ENCODE data around the gene PRDX2. TPM values are rescaled to one million over a fixed set of nuclear protein-coding genes. Genes with fewer than 3 reads are reported as not detected.

The PRDX2 gene
- polyA plus RNA-seq, 1 of the 3 experiments (the other 2 are of a cell fraction): 341 TPM

DNA sequence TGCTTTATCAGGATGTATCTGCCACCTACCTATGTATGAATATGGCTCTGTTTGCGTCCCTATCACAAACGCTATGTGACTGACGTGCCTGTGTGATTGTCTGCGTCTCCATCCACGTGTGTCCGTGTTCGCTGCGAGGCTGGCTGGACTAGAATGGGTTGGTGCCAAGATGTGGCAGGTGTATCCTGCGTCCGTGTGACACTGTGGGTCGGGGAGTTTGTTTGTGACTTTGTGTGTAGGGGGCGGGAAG is 19.5 kb downstream of the PRDX2 start (continued):
- TF ChIP-seq RCOR1 (IDR thresholded peaks at IDR 0.05; ENCODE audit: low read length) (no peak), GATA2 (CRISPR knock-in tag; IDR thresholded peaks at IDR 0.05) (no peak), ZBTB33 (IDR thresholded peaks at IDR 0.05; ENCODE audit: borderline replicate concordance, low read depth) (no peak), NRF1 (IDR thresholded peaks at IDR 0.05; ENCODE audit: low read depth, low read length) (no peak)

GRCh38 chr19:12779162-12779993 is 22.2 kb downstream of the PRDX2 start:
- Histone ChIP-seq H4K20me1 (ENCODE audit: insufficient read depth) (no peaks in the 10 kb centered on the region), H2AFZ (ENCODE audit: low read depth) (peak overlapping the region; percentile 80; the same call in 1 of the 2 replicates)

More at GRCh38 chr19:12779162-12779993, 22.2 kb downstream of the PRDX2 start:
- peak; percentile 76 for DNase-seq
- Histone ChIP-seq H3K27me3 (ENCODE audit: insufficient read depth) (no peaks in the 10 kb centered on the region), H3K79me2 (ENCODE audit: insufficient read depth) (no peaks in the 10 kb centered on the region), H3K36me3 (replicated peaks in 1 of 2; ENCODE audit: control insufficient read depth in 1 of 2, insufficient read depth in 2 of 2, low read length in 1 of 2) (no peaks in the 10 kb centered on the region), H3K9me3 (no peaks in the 10 kb centered on the region), H3K27ac (ENCODE audit: low read depth in 2 of 2, low read length in 1 of 2) (peak overlapping the region; percentile 90 to 98), H3K4me3 (ENCODE audit: low read depth in 2 of 2, low read length in 1 of 2) (peak overlapping the region in 1 of 2 experiments; percentile 52; a peak in 1 of 4 replicates), H3K9ac (peak overlapping the region; percentile 51; the same call in 1 of the 2 replicates), H3K4me2 (peak overlapping the region; percentile 91; the same call in 1 of the 2 replicates), H3K4me1 (ENCODE audit: control insufficient read depth in 1 of 2, insufficient read depth in 2 of 2, low read depth in 1 of 2, low read length in 1 of 2) (peaks cover 29 to 51% of the 10 kb centered on the region in 2 experiments; a peak in 3 of 4 replicates), H3F3A (replicated peaks; ENCODE audit: insufficient read depth) (peaks cover 40% of the 10 kb centered on the region), H3K9me2 (no peaks in the 10 kb centered on the region)
- WGBS (ENCODE audit: low lambda C conversion rate): 67% methylated on average over 12 of the region's 15 CpGs
- ChIA-PET CTCF (interaction anchor here (1.2 to 12.1 kb wide), 8 partner anchors 9 to 68 kb away, joined by 3 to 447 read pairs (median 22); partner anchors contain the start of genes JUNB, MAST1, PRDX2 and RNASEH2A), POLR2A (interaction anchor here (1.2 to 3.5 kb wide), 3 partner anchors 10 to 16 kb away, joined by 4 to 88 read pairs (median 22); partner anchors contain the start of gene JUNB)
- no peak for TF ChIP-seq YY1 (IDR thresholded peaks at IDR 0.05; ENCODE audit: low read depth)
- peak; percentile 8 for TF ChIP-seq CHD2 (IDR thresholded peaks at IDR 0.05; ENCODE audit: low read length, partially characterized antibody)
- TF ChIP-seq, protein P1, sequence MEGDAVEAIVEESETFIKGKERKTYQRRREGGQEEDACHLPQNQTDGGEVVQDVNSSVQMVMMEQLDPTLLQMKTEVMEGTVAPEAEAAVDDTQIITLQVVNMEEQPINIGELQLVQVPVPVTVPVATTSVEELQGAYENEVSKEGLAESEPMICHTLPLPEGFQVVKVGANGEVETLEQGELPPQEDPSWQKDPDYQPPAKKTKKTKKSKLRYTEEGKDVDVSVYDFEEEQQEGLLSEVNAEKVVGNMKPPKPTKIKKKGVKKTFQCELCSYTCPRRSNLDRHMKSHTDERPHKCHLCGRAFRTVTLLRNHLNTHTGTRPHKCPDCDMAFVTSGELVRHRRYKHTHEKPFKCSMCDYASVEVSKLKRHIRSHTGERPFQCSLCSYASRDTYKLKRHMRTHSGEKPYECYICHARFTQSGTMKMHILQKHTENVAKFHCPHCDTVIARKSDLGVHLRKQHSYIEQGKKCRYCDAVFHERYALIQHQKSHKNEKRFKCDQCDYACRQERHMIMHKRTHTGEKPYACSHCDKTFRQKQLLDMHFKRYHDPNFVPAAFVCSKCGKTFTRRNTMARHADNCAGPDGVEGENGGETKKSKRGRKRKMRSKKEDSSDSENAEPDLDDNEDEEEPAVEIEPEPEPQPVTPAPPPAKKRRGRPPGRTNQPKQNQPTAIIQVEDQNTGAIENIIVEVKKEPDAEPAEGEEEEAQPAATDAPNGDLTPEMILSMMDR (IDR thresholded peaks at IDR 0.05): peak; percentile 21; the same call in 1 of the 2 replicates
- TF ChIP-seq MEF2A (IDR thresholded peaks at IDR 0.05; ENCODE audit: borderline replicate concordance, low read depth): no peak
- peak; percentile 40 for TF ChIP-seq RAD21 (IDR thresholded peaks at IDR 0.05; ENCODE audit: low read length)
- no peak for TF ChIP-seq SIN3A (IDR thresholded peaks at IDR 0.05; ENCODE audit: borderline replicate concordance, low read depth, low read length)
- no peak for TF ChIP-seq GATA2 (CRISPR knock-in tag; IDR thresholded peaks at IDR 0.05)
- no peak for TF ChIP-seq FOSL2 (IDR thresholded peaks at IDR 0.05; ENCODE audit: borderline replicate concordance, low read depth)
- TF ChIP-seq, protein P2, sequence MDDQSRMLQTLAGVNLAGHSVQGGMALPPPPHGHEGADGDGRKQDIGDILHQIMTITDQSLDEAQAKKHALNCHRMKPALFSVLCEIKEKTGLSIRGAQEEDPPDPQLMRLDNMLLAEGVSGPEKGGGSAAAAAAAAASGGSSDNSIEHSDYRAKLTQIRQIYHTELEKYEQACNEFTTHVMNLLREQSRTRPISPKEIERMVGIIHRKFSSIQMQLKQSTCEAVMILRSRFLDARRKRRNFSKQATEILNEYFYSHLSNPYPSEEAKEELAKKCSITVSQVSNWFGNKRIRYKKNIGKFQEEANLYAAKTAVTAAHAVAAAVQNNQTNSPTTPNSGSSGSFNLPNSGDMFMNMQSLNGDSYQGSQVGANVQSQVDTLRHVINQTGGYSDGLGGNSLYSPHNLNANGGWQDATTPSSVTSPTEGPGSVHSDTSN (IDR thresholded peaks at IDR 0.05): no peak
- TF ChIP-seq, protein P3, sequence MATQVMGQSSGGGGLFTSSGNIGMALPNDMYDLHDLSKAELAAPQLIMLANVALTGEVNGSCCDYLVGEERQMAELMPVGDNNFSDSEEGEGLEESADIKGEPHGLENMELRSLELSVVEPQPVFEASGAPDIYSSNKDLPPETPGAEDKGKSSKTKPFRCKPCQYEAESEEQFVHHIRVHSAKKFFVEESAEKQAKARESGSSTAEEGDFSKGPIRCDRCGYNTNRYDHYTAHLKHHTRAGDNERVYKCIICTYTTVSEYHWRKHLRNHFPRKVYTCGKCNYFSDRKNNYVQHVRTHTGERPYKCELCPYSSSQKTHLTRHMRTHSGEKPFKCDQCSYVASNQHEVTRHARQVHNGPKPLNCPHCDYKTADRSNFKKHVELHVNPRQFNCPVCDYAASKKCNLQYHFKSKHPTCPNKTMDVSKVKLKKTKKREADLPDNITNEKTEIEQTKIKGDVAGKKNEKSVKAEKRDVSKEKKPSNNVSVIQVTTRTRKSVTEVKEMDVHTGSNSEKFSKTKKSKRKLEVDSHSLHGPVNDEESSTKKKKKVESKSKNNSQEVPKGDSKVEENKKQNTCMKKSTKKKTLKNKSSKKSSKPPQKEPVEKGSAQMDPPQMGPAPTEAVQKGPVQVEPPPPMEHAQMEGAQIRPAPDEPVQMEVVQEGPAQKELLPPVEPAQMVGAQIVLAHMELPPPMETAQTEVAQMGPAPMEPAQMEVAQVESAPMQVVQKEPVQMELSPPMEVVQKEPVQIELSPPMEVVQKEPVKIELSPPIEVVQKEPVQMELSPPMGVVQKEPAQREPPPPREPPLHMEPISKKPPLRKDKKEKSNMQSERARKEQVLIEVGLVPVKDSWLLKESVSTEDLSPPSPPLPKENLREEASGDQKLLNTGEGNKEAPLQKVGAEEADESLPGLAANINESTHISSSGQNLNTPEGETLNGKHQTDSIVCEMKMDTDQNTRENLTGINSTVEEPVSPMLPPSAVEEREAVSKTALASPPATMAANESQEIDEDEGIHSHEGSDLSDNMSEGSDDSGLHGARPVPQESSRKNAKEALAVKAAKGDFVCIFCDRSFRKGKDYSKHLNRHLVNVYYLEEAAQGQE (IDR thresholded peaks at IDR 0.05; ENCODE audit: low read depth, low read length): no peak
- TF ChIP-seq TEAD4 (IDR thresholded peaks at IDR 0.05; ENCODE audit: borderline replicate concordance, insufficient read depth): no peak
- peak; percentile 56; the same call in 1 of the 2 replicates for TF ChIP-seq NFIC (IDR thresholded peaks at IDR 0.05; ENCODE audit: borderline replicate concordance)
